A673 (cell line): ENCODE measurements around the gene MORN1. TPM values are rescaled to one million over a fixed set of nuclear protein-coding genes. Genes with fewer than 3 reads are reported as not detected.

Source experiments
- BruUV-seq: library from RNA; stranded (reverse); fragments of 400-500 nt; replicated peaks from 2 replicates; lab custom pipeline; 2021; lab: Mats Ljungman, UMichigan
- CTCF ChIA-PET: fragments of 300-600 bp; sonication (Branson Sonifier 250); formaldehyde crosslinking; loops from one replicate; lab custom pipeline; 2022; ENCODE audit warnings: antibody characterized with exemption; lab: Charles Lee
- POLR2A ChIA-PET: fragments of 300-600 bp; sonication (Branson Sonifier 250); formaldehyde crosslinking; loops from one replicate; lab custom pipeline; 2022; ENCODE audit warnings: antibody characterized with exemption; ENCODE audit not compliant: low non-redundant PET; lab: Charles Lee
- DNase-seq: peaks from one replicate; pipeline ENCODE4 v3.0.0-alpha.2; 2015; ENCODE audit warnings: low spot score
- H3K27ac ChIP-seq: fragments of 200-600 bp; sonication (generic); 2 replicates; pipeline ENCODE4 v1.5.1; 2016; ENCODE audit warnings: mixed run types, low read depth, mild to moderate bottlenecking, mixed read lengths, antibody characterized with exemption, low read length; ENCODE audit not compliant: poor library complexity, severe bottlenecking
- H3K27me3 ChIP-seq: fragments of 200-600 bp; sonication (generic); replicated peaks from 2 replicates; pipeline ENCODE4 v1.6.1; 2017; ENCODE audit warnings: mixed run types, low read depth, mild to moderate bottlenecking, mixed read lengths, antibody characterized with exemption, low read length; ENCODE audit not compliant: insufficient read depth, poor library complexity
- H3K36me3 ChIP-seq: fragments of 200-600 bp; sonication (generic); 2 replicates; pipeline ENCODE4 v1.6.1; 2016; ENCODE audit warnings: mixed run types, mild to moderate bottlenecking, mixed read lengths, antibody characterized with exemption, low read length; ENCODE audit not compliant: insufficient read depth, poor library complexity, severe bottlenecking
- H3K4me1 ChIP-seq: fragments of 200-600 bp; sonication (generic); 2 replicates; pipeline ENCODE4 v1.6.1; 2017; ENCODE audit warnings: mixed run types, mild to moderate bottlenecking, mixed read lengths, antibody characterized with exemption, low read length; ENCODE audit not compliant: insufficient read depth, poor library complexity, severe bottlenecking
- H3K4me3 ChIP-seq: fragments of 200-600 bp; sonication (generic); 2 replicates; pipeline ENCODE4 v1.5.1; 2016; ENCODE audit warnings: low read depth, mixed run types, mild to moderate bottlenecking, mixed read lengths, low read length; ENCODE audit not compliant: poor library complexity, severe bottlenecking
- H3K9me3 ChIP-seq: fragments of 200-600 bp; sonication (generic); 2 replicates; pipeline ENCODE4 v1.6.1; 2016; ENCODE audit warnings: mixed run types, low read depth, mild to moderate bottlenecking, mixed read lengths, antibody characterized with exemption, low read length; ENCODE audit not compliant: poor library complexity, severe bottlenecking
- EZH2 ChIP-seq: fragments of 200-600 bp; sonication (generic); IDR thresholded peaks from 2 replicates; pipeline ENCODE4 v1.6.1; 2017; ENCODE audit warnings: borderline replicate concordance, low read depth, mild to moderate bottlenecking, mixed read lengths, antibody characterized with exemption, low read length; ENCODE audit not compliant: poor library complexity, severe bottlenecking
- intact Hi-C: fragments of 100-400 bp; cut with micrococcal nuclease; formaldehyde crosslinking; loops from one replicate; pipeline ENCODE4 v1.10.0; 2022; ENCODE audit not compliant: unreplicated experiment
- total RNA-seq: library from RNA; stranded (reverse); gene quantifications from 2 replicates; pipeline ENCODE4 v1.2.3, GENCODE V29; 2021
- TF ChIP-seq, protein P1 (sequence below): fragments of 300-800, 200-600 bp; sonication (generic); conservative IDR thresholded peaks from 2 replicates; pipeline ENCODE4 v1.5.1; 2017; ENCODE audit warnings: low read depth, mild to moderate bottlenecking, antibody characterized with exemption, low read length, moderate library complexity, mixed read lengths

MORN1 gene
- total RNA-seq, 1 experiment from 2014 or later, result 24.7 TPM

DNA sequence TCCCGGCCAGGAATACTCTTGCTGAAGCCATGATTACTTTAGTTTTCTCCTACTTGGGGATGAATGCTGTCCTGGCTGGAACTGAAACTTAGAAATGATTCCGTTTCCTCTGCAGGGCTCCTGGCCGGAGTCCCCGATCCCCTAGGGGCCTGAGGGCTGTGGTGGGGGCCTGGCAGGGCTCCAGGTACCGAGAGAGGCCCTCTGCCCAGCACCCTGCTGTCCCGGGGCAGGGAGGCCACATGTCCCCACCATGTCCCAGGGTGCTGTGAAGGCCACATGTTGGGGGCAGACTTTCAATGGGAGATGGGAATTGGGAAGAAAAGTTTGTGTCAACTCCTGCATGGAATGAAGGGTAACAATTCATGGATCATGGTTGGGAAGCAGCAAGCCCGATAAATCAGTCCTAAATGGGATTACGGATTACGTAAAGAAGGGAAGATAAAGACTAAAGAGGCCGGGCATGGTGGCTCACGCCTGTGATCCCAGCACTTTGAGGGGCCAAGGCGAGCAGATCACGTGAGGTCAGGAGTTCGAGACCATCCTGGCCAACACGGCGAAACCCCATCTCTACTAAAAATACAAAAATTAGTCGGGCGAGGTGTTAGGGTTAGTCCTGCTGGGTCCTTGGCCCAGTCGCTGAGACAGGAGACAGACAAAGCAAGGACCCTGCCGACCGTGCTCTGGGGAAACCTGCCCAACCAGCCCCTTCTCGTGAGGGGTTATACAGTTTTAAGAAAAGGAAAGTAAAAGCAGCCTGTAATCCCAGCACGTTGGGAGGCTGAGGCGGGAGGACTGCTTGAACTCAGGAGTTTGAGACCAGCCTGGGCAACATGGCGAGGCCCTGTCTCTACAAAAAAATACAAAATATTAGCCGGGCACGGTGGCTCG lies 37.6 kb downstream of the MORN1 start:
- no TSS peak for BruUV-seq
- no peak for DNase-seq

DNA sequence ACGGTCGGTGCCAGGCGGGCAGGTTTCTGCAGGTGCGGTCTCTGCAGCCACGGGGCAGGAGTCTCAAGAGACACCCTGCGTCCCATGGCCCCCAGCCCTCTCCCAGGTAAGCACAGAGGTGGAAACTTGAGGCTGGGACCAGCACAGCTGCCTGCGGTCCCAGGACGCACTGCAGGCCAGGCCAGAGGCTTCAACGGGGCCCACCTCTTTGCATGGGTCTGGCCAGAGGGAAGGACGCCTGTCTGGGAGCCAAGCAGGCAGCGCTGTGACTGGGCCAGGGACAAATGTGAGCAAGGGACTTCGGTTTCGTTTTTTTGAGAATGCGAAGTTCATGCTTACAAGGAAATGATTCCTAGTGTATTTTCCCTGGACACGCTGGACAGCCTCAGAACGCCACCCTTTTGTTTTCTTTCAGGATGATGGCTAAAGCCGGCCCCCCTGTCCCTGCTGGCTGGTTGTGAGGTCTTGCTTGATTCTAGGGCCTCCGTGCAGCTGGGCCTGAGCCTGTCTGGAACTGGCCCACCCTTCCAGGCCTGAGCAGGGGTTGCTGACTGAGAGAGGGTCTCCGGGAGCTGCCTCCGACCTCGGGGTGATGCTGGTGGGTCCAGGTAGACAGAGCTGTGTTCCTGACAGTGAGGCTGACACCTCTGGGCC lies 38.3 kb downstream of the MORN1 start:
- Histone ChIP-seq H3K27me3 (no peaks in the 10 kb centered on the region), H3K36me3 (no peaks in the 10 kb centered on the region), H3K4me1 (no peaks in the 10 kb centered on the region), H3K27ac (no peak overlapping the region), H3K4me3 (no peak overlapping the region), H3K9me3 (no peaks in the 10 kb centered on the region)
- no peak for DNase-seq
- ChIA-PET POLR2A (no interaction called here), CTCF (no interaction called here)
- no peak for TF ChIP-seq EZH2
- TF ChIP-seq, protein P1, sequence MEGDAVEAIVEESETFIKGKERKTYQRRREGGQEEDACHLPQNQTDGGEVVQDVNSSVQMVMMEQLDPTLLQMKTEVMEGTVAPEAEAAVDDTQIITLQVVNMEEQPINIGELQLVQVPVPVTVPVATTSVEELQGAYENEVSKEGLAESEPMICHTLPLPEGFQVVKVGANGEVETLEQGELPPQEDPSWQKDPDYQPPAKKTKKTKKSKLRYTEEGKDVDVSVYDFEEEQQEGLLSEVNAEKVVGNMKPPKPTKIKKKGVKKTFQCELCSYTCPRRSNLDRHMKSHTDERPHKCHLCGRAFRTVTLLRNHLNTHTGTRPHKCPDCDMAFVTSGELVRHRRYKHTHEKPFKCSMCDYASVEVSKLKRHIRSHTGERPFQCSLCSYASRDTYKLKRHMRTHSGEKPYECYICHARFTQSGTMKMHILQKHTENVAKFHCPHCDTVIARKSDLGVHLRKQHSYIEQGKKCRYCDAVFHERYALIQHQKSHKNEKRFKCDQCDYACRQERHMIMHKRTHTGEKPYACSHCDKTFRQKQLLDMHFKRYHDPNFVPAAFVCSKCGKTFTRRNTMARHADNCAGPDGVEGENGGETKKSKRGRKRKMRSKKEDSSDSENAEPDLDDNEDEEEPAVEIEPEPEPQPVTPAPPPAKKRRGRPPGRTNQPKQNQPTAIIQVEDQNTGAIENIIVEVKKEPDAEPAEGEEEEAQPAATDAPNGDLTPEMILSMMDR, result no peak
- BruUV-seq, result no TSS peak
- intact Hi-C loops, result no loop called here

More for the DNA sequence above, 37.6 kb downstream of the MORN1 start:
- intact Hi-C loops, result no loop called here
- no peaks in the 10 kb centered on the region for H3K4me1 ChIP-seq
- H3K36me3 ChIP-seq, result no peaks in the 10 kb centered on the region
- no peak overlapping the region for H3K4me3 ChIP-seq
- no peaks in the 10 kb centered on the region for H3K27me3 ChIP-seq
- CTCF ChIA-PET, result no interaction called here
- TF ChIP-seq EZH2, result no peak
- TF ChIP-seq, protein P1, result no peak
- no peak overlapping the region for H3K27ac ChIP-seq
- POLR2A ChIA-PET, result interaction anchor here (0.6 kb wide), 1 partner anchor 154 kb away, joined by 9 read pairs; no protein-coding TSS in a partner anchor
- no peaks in the 10 kb centered on the region for H3K9me3 ChIP-seq

DNA sequence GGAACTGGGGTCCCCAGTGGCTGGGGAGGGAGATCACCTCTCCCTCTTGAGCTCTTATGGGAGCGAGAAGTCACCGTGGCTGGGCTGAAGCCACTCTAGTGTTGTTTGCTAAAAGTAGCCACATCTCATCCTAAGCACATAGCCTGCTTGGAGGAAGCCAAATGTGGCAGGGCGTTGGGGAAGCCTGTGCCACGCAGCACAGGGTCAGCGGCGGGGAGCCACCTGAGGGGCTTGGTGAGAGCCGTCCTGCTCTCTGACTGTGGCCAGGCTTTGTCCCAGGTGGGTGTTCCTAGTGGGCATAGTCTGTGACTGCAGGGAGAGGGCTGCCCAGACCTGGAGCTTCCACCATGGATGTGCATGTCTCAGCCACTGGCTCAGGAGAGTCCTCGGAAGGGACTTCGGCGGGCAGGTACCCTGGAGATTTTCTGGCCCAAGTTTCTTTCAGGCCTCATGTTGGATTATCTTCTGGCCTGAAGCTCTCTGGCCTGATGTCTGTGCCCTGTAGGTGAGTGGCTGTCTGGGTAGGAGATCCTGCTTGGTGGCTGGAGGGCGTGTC lies 38.9 kb downstream of the MORN1 start:
- ChIA-PET CTCF (interaction anchor here (0.7 kb wide), 1 partner anchor 30 kb away, joined by 3 read pairs; no protein-coding TSS in a partner anchor), POLR2A (no interaction called here)
- H3K27ac ChIP-seq, result no peak overlapping the region
- TF ChIP-seq, protein P1, result no peak
- no peak for TF ChIP-seq EZH2
- no TSS peak for BruUV-seq
- no peaks in the 10 kb centered on the region for H3K27me3 ChIP-seq
- H3K4me3 ChIP-seq, result no peak overlapping the region
- no peaks in the 10 kb centered on the region for H3K4me1 ChIP-seq
- no peaks in the 10 kb centered on the region for H3K9me3 ChIP-seq
- DNase-seq, result no peak
- no peaks in the 10 kb centered on the region for H3K36me3 ChIP-seq
- intact Hi-C loops, result no loop called here
